HEK293 (cell line): Measurements from ENCODE around the gene NAA80.

Experiments used
- CTCF ChIA-PET: fragments of 350-600 bp; formaldehyde crosslinking; extraction: SDS; loops from one replicate; lab custom pipeline; 2021; ENCODE audit warnings: antibody characterized with exemption; lab: Yijun Ruan, JAX
- POLR2A ChIA-PET: fragments of 300-600 bp; formaldehyde crosslinking; extraction: SDS; loops from one replicate; lab custom pipeline; 2020; ENCODE audit warnings: antibody characterized with exemption, inconsistent platforms; lab: Yijun Ruan, JAX
- H3K27ac ChIP-seq: fragments of 200-500 bp; sonication (Bioruptor generic); 2 replicates; pipeline ENCODE4 v1.5.1; 2014; ENCODE audit warnings: low read depth, low read length, control low read depth, inconsistent platforms; ENCODE audit errors: extremely low read depth
- H3K36me3 ChIP-seq, 2 experiments: fragments of 200-500 bp in 1 of 2; sonication (Bioruptor generic) in 1 of 2; 1 replicate in 1 of 2; 2 replicates in 1 of 2; pipeline ENCODE4 v1.5.1; 2014 to 2017; ENCODE audit warnings: inconsistent platforms in 2 of 2, low read length in 2 of 2; ENCODE audit not compliant: control insufficient read depth in 2 of 2, insufficient read depth in 1 of 2
- H3K4me1 ChIP-seq: fragments of 200-500 bp; sonication (Bioruptor generic); 2 replicates; pipeline ENCODE4 v1.5.1; 2014; ENCODE audit warnings: mild to moderate bottlenecking, low read length, inconsistent platforms; ENCODE audit not compliant: control insufficient read depth, insufficient read depth
- H3K4me3 ChIP-seq: 2 replicates; pipeline ENCODE4 v1.5.1; 2011; ENCODE audit warnings: low read depth, mild to moderate bottlenecking, control low read depth, low read length, moderate library complexity
- H3K9me3 ChIP-seq: fragments of 200-500 bp; sonication (Bioruptor generic); 2 replicates; pipeline ENCODE4 v1.5.1; 2014; ENCODE audit warnings: low read depth, low read length, inconsistent platforms; ENCODE audit not compliant: control insufficient read depth, insufficient read depth
- EGR2 ChIP-seq: fragments of 450-650 bp; formaldehyde crosslinking; IDR thresholded peaks from 2 replicates; pipeline ENCODE4 v1.5.1; 2016; ENCODE audit warnings: low read depth, missing biosample characterization, missing genetic modification characterization
- GLIS2 ChIP-seq: fragments of 450-650 bp; formaldehyde crosslinking; IDR thresholded peaks from 2 replicates; pipeline ENCODE4 v1.5.1; 2016; ENCODE audit warnings: missing biosample characterization, missing genetic modification characterization
- KLF7 ChIP-seq: fragments of 450-650 bp; formaldehyde crosslinking; IDR thresholded peaks from 2 replicates; pipeline ENCODE4 v1.5.1; 2016; ENCODE audit warnings: missing biosample characterization, missing genetic modification characterization, borderline replicate concordance
- MYNN ChIP-seq: fragments of 450-650 bp; formaldehyde crosslinking; IDR thresholded peaks from 2 replicates; pipeline ENCODE4 v1.5.1; 2016; ENCODE audit warnings: missing biosample characterization, missing genetic modification characterization, borderline replicate concordance
- SP2 ChIP-seq: fragments of 450-650 bp; formaldehyde crosslinking; IDR thresholded peaks from 2 replicates; pipeline ENCODE4 v1.5.1; 2016; ENCODE audit warnings: missing biosample characterization, missing genetic modification characterization
- ZBTB48 ChIP-seq: fragments of 450-650 bp; formaldehyde crosslinking; IDR thresholded peaks from 2 replicates; pipeline ENCODE4 v1.5.1; 2016; ENCODE audit warnings: missing biosample characterization, missing genetic modification characterization
- ZNF146 ChIP-seq: fragments of 450-650 bp; formaldehyde crosslinking; IDR thresholded peaks from 2 replicates; pipeline ENCODE4 v1.5.1; 2016; ENCODE audit warnings: missing biosample characterization, missing genetic modification characterization
- ZNF169 ChIP-seq: fragments of 450-650 bp; formaldehyde crosslinking; IDR thresholded peaks from 2 replicates; pipeline ENCODE4 v1.5.1; 2016; ENCODE audit warnings: missing biosample characterization, missing genetic modification characterization
- ZNF2 ChIP-seq: fragments of 450-650 bp; formaldehyde crosslinking; IDR thresholded peaks from 2 replicates; pipeline ENCODE4 v1.5.1; 2016; ENCODE audit warnings: missing biosample characterization, missing genetic modification characterization
- ZNF223 ChIP-seq: fragments of 450-650 bp; formaldehyde crosslinking; IDR thresholded peaks from 2 replicates; pipeline ENCODE4 v1.5.1; 2016; ENCODE audit warnings: missing biosample characterization, missing genetic modification characterization
- ZNF239 ChIP-seq: fragments of 450-650 bp; formaldehyde crosslinking; IDR thresholded peaks from 2 replicates; pipeline ENCODE4 v1.5.1; 2016; ENCODE audit warnings: missing biosample characterization, missing genetic modification characterization
- ZNF266 ChIP-seq: fragments of 450-650 bp; formaldehyde crosslinking; IDR thresholded peaks from 2 replicates; pipeline ENCODE4 v1.5.1; 2016; ENCODE audit warnings: missing biosample characterization, missing genetic modification characterization, low read depth
- ZNF391 ChIP-seq: fragments of 450-650 bp; formaldehyde crosslinking; IDR thresholded peaks from 2 replicates; pipeline ENCODE4 v1.5.1; 2016; ENCODE audit warnings: low read depth, missing biosample characterization, missing genetic modification characterization, borderline replicate concordance
- ZNF394 ChIP-seq: fragments of 450-650 bp; formaldehyde crosslinking; IDR thresholded peaks from 2 replicates; pipeline ENCODE4 v1.5.1; 2016; ENCODE audit warnings: missing biosample characterization, missing genetic modification characterization, mild to moderate bottlenecking, moderate library complexity, borderline replicate concordance
- ZNF423 ChIP-seq: fragments of 450-650 bp; formaldehyde crosslinking; IDR thresholded peaks from 2 replicates; pipeline ENCODE4 v1.5.1; 2016; ENCODE audit warnings: missing biosample characterization, missing genetic modification characterization
- ZNF596 ChIP-seq: fragments of 450-650 bp; IDR thresholded peaks from 2 replicates; pipeline ENCODE4 v1.5.0; 2018; ENCODE audit warnings: missing biosample characterization, mild to moderate bottlenecking, missing genetic modification characterization, moderate library complexity
- ZNF629 ChIP-seq: fragments of 450-650 bp; formaldehyde crosslinking; IDR thresholded peaks from 2 replicates; pipeline ENCODE4 v1.5.1; 2017; ENCODE audit warnings: missing biosample characterization, missing genetic modification characterization
- ZNF670 ChIP-seq: fragments of 450-650 bp; formaldehyde crosslinking; IDR thresholded peaks from 2 replicates; pipeline ENCODE4 v1.5.1; 2016; ENCODE audit warnings: missing biosample characterization, missing genetic modification characterization, low read depth
- TF ChIP-seq, protein P1 (sequence below): fragments of 450-650 bp; formaldehyde crosslinking; IDR thresholded peaks from 2 replicates; pipeline ENCODE4 v1.5.1; 2016; ENCODE audit warnings: missing biosample characterization, missing genetic modification characterization
- TF ChIP-seq, protein P2 (sequence below): sonication (generic); formaldehyde crosslinking; IDR thresholded peaks from 2 replicates; pipeline ENCODE4 v1.8.1; 2022; ENCODE audit warnings: mild to moderate bottlenecking, moderate library complexity, missing genetic modification reagents
- TF ChIP-seq, protein P3 (sequence below): fragments of 450-650 bp; formaldehyde crosslinking; IDR thresholded peaks from 2 replicates; pipeline ENCODE4 v1.5.1; 2016; ENCODE audit warnings: missing biosample characterization, missing genetic modification characterization
- TF ChIP-seq, protein P4 (sequence below): fragments of 450-650 bp; formaldehyde crosslinking; IDR thresholded peaks from 2 replicates; pipeline ENCODE4 v1.5.1; 2016; ENCODE audit warnings: missing biosample characterization, missing genetic modification characterization
- TF ChIP-seq, protein P5 (sequence below): fragments of 450-650 bp; formaldehyde crosslinking; IDR thresholded peaks from 2 replicates; pipeline ENCODE4 v1.5.1; 2016; ENCODE audit warnings: missing biosample characterization, missing genetic modification characterization

The NAA80 gene

DNA sequence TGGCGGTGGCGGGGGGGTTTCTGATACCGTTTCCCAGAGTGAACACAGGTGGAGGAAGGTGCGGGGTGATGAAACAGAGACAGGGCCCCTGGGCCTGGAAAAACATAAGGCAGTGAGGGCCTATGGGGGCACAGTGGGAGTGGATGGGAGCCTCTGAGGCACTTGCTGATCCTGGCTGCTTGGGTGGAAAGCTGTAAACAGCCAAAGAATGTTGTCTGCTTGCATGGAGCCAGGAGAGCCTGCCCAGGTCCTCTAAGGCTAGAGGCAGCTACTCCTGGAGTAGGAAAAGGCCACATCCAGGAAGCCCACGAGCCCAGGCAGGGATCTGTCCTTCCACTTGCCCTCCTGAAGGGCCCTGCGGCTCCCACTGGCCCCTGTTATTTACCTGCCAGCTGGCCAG lies 33.2 kb downstream of the NAA80 start:
- Histone ChIP-seq H3K4me3 (no peak overlapping the region), H3K27ac (no peak overlapping the region), H3K4me1 (peaks cover 3% of the 10 kb centered on the region; the same call in 1 of the 2 replicates), H3K36me3 (no peaks in the 10 kb centered on the region), H3K9me3 (no peaks in the 10 kb centered on the region)
- TF ChIP-seq ZNF394 (tag by site-specific recombination) = peak; percentile 47; the same call in 1 of the 2 replicates
- TF ChIP-seq, protein P1, sequence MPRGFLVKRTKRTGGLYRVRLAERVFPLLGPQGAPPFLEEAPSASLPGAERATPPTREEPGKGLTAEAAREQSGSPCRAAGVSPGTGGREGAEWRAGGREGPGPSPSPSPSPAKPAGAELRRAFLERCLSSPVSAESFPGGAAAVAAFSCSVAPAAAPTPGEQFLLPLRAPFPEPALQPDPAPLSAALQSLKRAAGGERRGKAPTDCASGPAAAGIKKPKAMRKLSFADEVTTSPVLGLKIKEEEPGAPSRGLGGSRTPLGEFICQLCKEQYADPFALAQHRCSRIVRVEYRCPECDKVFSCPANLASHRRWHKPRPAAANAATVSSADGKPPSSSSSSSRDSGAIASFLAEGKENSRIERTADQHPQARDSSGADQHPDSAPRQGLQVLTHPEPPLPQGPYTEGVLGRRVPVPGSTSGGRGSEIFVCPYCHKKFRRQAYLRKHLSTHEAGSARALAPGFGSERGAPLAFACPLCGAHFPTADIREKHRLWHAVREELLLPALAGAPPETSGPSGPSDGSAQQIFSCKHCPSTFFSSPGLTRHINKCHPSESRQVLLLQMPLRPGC = no peak
- no peak for TF ChIP-seq ZNF391 (tag by site-specific recombination)
- TF ChIP-seq, protein P2, sequence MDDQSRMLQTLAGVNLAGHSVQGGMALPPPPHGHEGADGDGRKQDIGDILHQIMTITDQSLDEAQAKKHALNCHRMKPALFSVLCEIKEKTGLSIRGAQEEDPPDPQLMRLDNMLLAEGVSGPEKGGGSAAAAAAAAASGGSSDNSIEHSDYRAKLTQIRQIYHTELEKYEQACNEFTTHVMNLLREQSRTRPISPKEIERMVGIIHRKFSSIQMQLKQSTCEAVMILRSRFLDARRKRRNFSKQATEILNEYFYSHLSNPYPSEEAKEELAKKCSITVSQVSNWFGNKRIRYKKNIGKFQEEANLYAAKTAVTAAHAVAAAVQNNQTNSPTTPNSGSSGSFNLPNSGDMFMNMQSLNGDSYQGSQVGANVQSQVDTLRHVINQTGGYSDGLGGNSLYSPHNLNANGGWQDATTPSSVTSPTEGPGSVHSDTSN (CRISPR knock-in tag) = no peak
- CTCF ChIA-PET = interaction anchor here (1.0 to 1.4 kb wide), 2 partner anchors 12 to 39 kb away, joined by 3 read pairs; no protein-coding TSS in a partner anchor
- POLR2A ChIA-PET = interaction anchor here (0.9 to 1.9 kb wide), 2 partner anchors 26 to 33 kb away, joined by 3 to 9 read pairs; partner anchors contain the start of genes HYAL3, IFRD2 and NAA80

DNA sequence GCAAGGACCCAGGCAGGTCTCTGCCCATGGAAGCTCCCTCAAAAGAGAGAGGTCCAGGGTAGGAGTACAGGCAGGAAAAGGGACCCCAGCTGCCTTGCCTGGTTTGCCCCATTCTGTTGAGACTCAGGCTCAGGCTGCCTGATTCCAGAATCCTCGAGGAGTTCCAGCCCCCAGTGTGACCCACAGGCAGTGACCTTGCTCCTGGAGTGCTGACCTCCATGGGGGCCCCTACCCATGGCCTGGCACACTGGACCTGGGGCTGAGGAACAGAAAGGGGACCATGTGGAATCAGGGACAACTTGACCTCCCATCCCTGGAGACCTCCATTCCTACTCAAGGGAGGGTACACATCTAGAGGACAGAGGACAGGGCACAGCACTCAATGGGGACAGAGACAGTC lies 33.6 kb downstream of the NAA80 start:
- POLR2A ChIA-PET = interaction anchor here (0.9 to 1.9 kb wide), 5 partner anchors 19 to 69 kb away, joined by 3 to 9 read pairs (median 7); partner anchors contain the start of genes GNAI2, HYAL3, IFRD2 and NAA80
- no peak overlapping the region for H3K27ac ChIP-seq
- H3K36me3 ChIP-seq = no peaks in the 10 kb centered on the region
- H3K4me3 ChIP-seq = no peak overlapping the region
- peaks cover 3% of the 10 kb centered on the region; the same call in 1 of the 2 replicates for H3K4me1 ChIP-seq
- no peak for TF ChIP-seq ZNF2 (tag by site-specific recombination)
- TF ChIP-seq GLIS2 (tag by site-specific recombination) = peak; percentile 25; the same call in 1 of the 2 replicates
- CTCF ChIA-PET = interaction anchor here (0.9 to 1.4 kb wide), 2 partner anchors 9 to 12 kb away, joined by 3 read pairs; no protein-coding TSS in a partner anchor
- no peaks in the 10 kb centered on the region for H3K9me3 ChIP-seq

DNA sequence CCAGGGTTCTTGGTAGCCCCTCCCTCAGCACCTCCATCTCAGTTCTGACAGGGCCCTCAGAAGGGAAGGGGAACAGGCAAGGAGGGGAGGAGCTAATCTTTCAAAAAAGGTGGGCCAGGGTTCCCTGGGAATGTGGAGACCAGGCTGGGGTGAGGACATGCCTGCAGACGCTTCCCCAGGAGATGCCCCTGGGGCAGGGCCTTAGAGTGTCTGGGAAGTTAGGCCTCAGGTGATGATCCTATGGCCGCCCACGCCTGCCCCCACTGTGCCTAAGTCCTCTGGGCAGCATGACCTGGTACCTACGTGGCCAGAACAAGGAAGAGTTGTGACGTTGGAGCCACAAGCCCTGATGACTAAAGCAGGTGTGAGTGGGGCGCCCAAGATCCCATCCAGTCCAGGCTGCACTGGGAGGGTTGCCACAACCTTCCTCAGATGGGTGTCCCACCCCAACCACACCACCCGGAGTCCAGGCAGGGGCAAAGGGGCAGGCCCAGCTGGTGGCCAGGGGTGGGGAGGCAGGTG lies 34.2 kb downstream of the NAA80 start:
- POLR2A ChIA-PET = interaction anchor here (0.6 to 1.9 kb wide), 17 partner anchors 10 to 1518 kb away, joined by 3 to 11 read pairs (median 4); partner anchors contain the start of genes CYB561D2, GNAI2, HYAL3 and IFRD2
- peaks cover 3% of the 10 kb centered on the region; the same call in 1 of the 2 replicates for H3K4me1 ChIP-seq
- H3K36me3 ChIP-seq = no peaks in the 10 kb centered on the region
- no peak overlapping the region; the same call in 1 of the 2 replicates for H3K27ac ChIP-seq
- no peak overlapping the region for H3K4me3 ChIP-seq
- CTCF ChIA-PET = interaction anchor here (0.9 to 2.4 kb wide), 4 partner anchors 10 to 70 kb away, joined by 3 to 16 read pairs (median 4); no protein-coding TSS in a partner anchor
- H3K9me3 ChIP-seq = no peaks in the 10 kb centered on the region
- no peak for TF ChIP-seq ZBTB48 (tag by site-specific recombination)
- no peak for TF ChIP-seq ZNF596
- TF ChIP-seq ZNF670 = no peak
- TF ChIP-seq, protein P3, sequence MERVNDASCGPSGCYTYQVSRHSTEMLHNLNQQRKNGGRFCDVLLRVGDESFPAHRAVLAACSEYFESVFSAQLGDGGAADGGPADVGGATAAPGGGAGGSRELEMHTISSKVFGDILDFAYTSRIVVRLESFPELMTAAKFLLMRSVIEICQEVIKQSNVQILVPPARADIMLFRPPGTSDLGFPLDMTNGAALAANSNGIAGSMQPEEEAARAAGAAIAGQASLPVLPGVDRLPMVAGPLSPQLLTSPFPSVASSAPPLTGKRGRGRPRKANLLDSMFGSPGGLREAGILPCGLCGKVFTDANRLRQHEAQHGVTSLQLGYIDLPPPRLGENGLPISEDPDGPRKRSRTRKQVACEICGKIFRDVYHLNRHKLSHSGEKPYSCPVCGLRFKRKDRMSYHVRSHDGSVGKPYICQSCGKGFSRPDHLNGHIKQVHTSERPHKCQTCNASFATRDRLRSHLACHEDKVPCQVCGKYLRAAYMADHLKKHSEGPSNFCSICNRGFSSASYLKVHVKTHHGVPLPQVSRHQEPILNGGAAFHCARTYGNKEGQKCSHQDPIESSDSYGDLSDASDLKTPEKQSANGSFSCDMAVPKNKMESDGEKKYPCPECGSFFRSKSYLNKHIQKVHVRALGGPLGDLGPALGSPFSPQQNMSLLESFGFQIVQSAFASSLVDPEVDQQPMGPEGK = no peak; the same call in 1 of the 2 replicates
- no peak for TF ChIP-seq KLF7
- no peak for TF ChIP-seq ZNF169 (tag by site-specific recombination)
- no peak for TF ChIP-seq ZNF146 (tag by site-specific recombination)
- TF ChIP-seq, protein P4, sequence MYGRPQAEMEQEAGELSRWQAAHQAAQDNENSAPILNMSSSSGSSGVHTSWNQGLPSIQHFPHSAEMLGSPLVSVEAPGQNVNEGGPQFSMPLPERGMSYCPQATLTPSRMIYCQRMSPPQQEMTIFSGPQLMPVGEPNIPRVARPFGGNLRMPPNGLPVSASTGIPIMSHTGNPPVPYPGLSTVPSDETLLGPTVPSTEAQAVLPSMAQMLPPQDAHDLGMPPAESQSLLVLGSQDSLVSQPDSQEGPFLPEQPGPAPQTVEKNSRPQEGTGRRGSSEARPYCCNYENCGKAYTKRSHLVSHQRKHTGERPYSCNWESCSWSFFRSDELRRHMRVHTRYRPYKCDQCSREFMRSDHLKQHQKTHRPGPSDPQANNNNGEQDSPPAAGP (tag by site-specific recombination) = no peak
- no peak for TF ChIP-seq ZNF223 (tag by site-specific recombination)
- TF ChIP-seq MYNN (tag by site-specific recombination) = no peak
- TF ChIP-seq EGR2 = no peak
- TF ChIP-seq ZNF266 (tag by site-specific recombination) = no peak
- TF ChIP-seq ZNF423 (tag by site-specific recombination) = no peak
- TF ChIP-seq SP2 = peak; percentile 1; the same call in 1 of the 2 replicates
- TF ChIP-seq ZNF629 (tag by site-specific recombination) = peak; percentile 22; the same call in 1 of the 2 replicates
- TF ChIP-seq, protein P5, sequence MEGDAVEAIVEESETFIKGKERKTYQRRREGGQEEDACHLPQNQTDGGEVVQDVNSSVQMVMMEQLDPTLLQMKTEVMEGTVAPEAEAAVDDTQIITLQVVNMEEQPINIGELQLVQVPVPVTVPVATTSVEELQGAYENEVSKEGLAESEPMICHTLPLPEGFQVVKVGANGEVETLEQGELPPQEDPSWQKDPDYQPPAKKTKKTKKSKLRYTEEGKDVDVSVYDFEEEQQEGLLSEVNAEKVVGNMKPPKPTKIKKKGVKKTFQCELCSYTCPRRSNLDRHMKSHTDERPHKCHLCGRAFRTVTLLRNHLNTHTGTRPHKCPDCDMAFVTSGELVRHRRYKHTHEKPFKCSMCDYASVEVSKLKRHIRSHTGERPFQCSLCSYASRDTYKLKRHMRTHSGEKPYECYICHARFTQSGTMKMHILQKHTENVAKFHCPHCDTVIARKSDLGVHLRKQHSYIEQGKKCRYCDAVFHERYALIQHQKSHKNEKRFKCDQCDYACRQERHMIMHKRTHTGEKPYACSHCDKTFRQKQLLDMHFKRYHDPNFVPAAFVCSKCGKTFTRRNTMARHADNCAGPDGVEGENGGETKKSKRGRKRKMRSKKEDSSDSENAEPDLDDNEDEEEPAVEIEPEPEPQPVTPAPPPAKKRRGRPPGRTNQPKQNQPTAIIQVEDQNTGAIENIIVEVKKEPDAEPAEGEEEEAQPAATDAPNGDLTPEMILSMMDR (tag by site-specific recombination) = no peak
- no peak for TF ChIP-seq ZNF239 (tag by site-specific recombination)
